ENCODE data around the gene NRXN3.

NRXN3 gene

GRCh38 chr14:78297858-78298257 is 127.7 kb downstream of the NRXN3 start:
- H4K20me1 ChIP-seq (ENCODE audit: low read depth, low read length): no peaks in the 10 kb centered on the region
- no peaks in the 10 kb centered on the region for H3K79me2 ChIP-seq (ENCODE audit: insufficient read depth, low read length)
- H3K4me2 ChIP-seq (ENCODE audit: low read depth, low read length, poor library complexity, severe bottlenecking): no peak overlapping the region
- H3K4me3 ChIP-seq (ENCODE audit: insufficient read depth, low read length, poor library complexity, severe bottlenecking): no peak overlapping the region
- H3K9me2 ChIP-seq (replicated peaks; ENCODE audit: insufficient read depth, low read length): no peaks in the 10 kb centered on the region
- no peaks in the 10 kb centered on the region for H3K36me3 ChIP-seq (ENCODE audit: low read length)
- H3K27me3 ChIP-seq (ENCODE audit: low read length): no peaks in the 10 kb centered on the region
- no peak overlapping the region for H3K9ac ChIP-seq (ENCODE audit: low read length)
- no peak overlapping the region for H2AFZ ChIP-seq (ENCODE audit: low read depth, low read length, severe bottlenecking)
- H3K27ac ChIP-seq (ENCODE audit: low read depth, low read length): no peak overlapping the region
- no peaks in the 10 kb centered on the region for H3F3A ChIP-seq (ENCODE audit: insufficient read depth)
- no peaks in the 10 kb centered on the region for H3K9me3 ChIP-seq (ENCODE audit: insufficient read depth, low read length)
- TF ChIP-seq CTCF (IDR thresholded peaks at IDR 0.05; ENCODE audit: insufficient read depth, low read length, poor library complexity, severe bottlenecking) (no peak), EZH2phosphoT487 (conservative IDR thresholded peaks at IDR 0.05; ENCODE audit: low read length) (no peak)

- Histone ChIP-seq H3F3A (ENCODE audit: insufficient read depth) (no peaks in the 10 kb centered on the region), H3K36me3 (ENCODE audit: low read length) (no peaks in the 10 kb centered on the region), H3K27ac (ENCODE audit: low read depth, low read length) (no peak overlapping the region), H2AFZ (ENCODE audit: low read depth, low read length, severe bottlenecking) (no peak overlapping the region), H3K9ac (ENCODE audit: low read length) (no peak overlapping the region), H3K9me3 (ENCODE audit: insufficient read depth, low read length) (no peaks in the 10 kb centered on the region), H3K79me2 (ENCODE audit: insufficient read depth, low read length) (no peaks in the 10 kb centered on the region), H4K20me1 (ENCODE audit: low read depth, low read length) (no peaks in the 10 kb centered on the region), H3K9me2 (replicated peaks; ENCODE audit: insufficient read depth, low read length) (no peaks in the 10 kb centered on the region; the same call in 1 of the 2 replicates), H3K4me2 (ENCODE audit: low read depth, low read length, poor library complexity, severe bottlenecking) (no peak overlapping the region), H3K4me3 (ENCODE audit: insufficient read depth, low read length, poor library complexity, severe bottlenecking) (no peak overlapping the region), H3K27me3 (ENCODE audit: low read length) (no peaks in the 10 kb centered on the region)
- TF ChIP-seq CTCF (IDR thresholded peaks at IDR 0.05; ENCODE audit: insufficient read depth, low read length, poor library complexity, severe bottlenecking) (no peak), EZH2phosphoT487 (conservative IDR thresholded peaks at IDR 0.05; ENCODE audit: low read length) (no peak)
These were observed 128.1 kb downstream of the NRXN3 start for GRCh38 chr14:78298298-78298697.

- no peak overlapping the region for H3K27ac ChIP-seq (ENCODE audit: low read depth, low read length)
- no peaks in the 10 kb centered on the region for H3K36me3 ChIP-seq (ENCODE audit: low read length)
- H2AFZ ChIP-seq (ENCODE audit: low read depth, low read length, severe bottlenecking): no peak overlapping the region
- H3K4me3 ChIP-seq (ENCODE audit: insufficient read depth, low read length, poor library complexity, severe bottlenecking): no peak overlapping the region
- no peak overlapping the region for H3K4me2 ChIP-seq (ENCODE audit: low read depth, low read length, poor library complexity, severe bottlenecking)
- H4K20me1 ChIP-seq (ENCODE audit: low read depth, low read length): no peaks in the 10 kb centered on the region
- no peaks in the 10 kb centered on the region for H3F3A ChIP-seq (ENCODE audit: insufficient read depth)
- no peaks in the 10 kb centered on the region for H3K27me3 ChIP-seq (ENCODE audit: low read length)
- H3K79me2 ChIP-seq (ENCODE audit: insufficient read depth, low read length): no peaks in the 10 kb centered on the region
- TF ChIP-seq EZH2phosphoT487 (conservative IDR thresholded peaks at IDR 0.05; ENCODE audit: low read length): no peak
- TF ChIP-seq CTCF (IDR thresholded peaks at IDR 0.05; ENCODE audit: insufficient read depth, low read length, poor library complexity, severe bottlenecking): no peak
- no peak overlapping the region for H3K9ac ChIP-seq (ENCODE audit: low read length)
- no peaks in the 10 kb centered on the region for H3K9me3 ChIP-seq (ENCODE audit: insufficient read depth, low read length)
- H3K9me2 ChIP-seq (replicated peaks; ENCODE audit: insufficient read depth, low read length): no peaks in the 10 kb centered on the region; the same call in 1 of the 2 replicates
These were observed 132.7 kb downstream of the NRXN3 start for GRCh38 chr14:78302841-78303240.
